GM21515 (cell line): ENCODE results near the gene NCEH1.
"Not testable (repeated sequence)": the region's sequence is repeated elsewhere in the genome, so short reads cannot be mapped to it uniquely, and the experiment has no call there.

Source experiments
- ATAC-seq: cut with Tn5 transposase; IDR thresholded peaks from one replicate; pipeline ENCODE4 v1.9.1; 2021; ENCODE audit not compliant: unreplicated experiment

Gene NCEH1

GRCh38 chr3:172676196-172676922 lies 34.5 kb downstream of the NCEH1 start:
- ATAC-seq = no peak

- no peak for ATAC-seq
Measured at GRCh38 chr3:172675441-172676193, 35.2 kb downstream of the NCEH1 start.

GRCh38 chr3:172673210-172673679 lies 37.6 kb downstream of the NCEH1 start:
- peak; percentile 87 for ATAC-seq

DNA sequence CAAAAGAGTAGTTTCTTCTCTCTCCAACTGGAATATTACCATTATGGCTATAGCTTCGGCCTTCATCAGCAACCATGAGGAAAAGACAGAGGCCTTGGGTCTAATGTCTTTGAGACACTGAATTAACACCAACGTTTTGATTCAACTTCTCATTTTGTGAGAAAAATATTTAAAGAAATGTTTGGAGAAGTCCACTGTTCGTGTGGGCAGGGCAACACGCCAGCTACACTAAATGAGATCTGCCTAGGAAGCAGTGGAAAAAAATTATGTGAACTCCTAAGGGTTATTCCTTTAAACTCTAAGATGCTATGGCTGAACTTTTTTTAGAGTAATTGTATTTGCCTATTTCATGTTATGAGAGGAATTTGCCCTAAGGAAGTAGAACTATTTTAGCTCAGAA lies 41.8 kb downstream of the NCEH1 start:
- ATAC-seq = no peak

- peak; percentile 94 for ATAC-seq
Measured at GRCh38 chr3:172666873-172667694, 43.8 kb downstream of the NCEH1 start.

GRCh38 chr3:172666181-172666872 lies 44.5 kb downstream of the NCEH1 start:
- peak; percentile 29 for ATAC-seq

DNA sequence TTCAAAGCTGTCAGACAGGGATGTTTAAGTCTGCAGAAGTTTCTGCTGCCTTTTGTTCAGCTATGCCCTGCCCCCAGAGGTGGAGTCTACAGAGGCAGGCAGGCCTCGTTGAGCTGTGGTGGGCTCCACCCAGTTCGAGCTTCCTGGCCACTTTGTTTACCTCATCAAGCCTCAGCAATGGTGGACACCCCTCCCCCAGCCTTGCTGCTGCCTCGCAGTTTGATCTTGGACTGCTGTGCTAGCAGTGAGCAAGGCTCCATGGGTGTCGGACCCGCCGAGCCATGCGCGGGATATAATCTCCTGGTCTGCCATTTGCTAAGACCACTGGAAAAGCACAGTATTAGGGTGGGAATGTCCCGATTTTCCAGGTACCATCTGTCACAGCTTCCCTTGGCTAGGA lies 45.4 kb downstream of the NCEH1 start:
- ATAC-seq = not testable (repeated sequence)

DNA sequence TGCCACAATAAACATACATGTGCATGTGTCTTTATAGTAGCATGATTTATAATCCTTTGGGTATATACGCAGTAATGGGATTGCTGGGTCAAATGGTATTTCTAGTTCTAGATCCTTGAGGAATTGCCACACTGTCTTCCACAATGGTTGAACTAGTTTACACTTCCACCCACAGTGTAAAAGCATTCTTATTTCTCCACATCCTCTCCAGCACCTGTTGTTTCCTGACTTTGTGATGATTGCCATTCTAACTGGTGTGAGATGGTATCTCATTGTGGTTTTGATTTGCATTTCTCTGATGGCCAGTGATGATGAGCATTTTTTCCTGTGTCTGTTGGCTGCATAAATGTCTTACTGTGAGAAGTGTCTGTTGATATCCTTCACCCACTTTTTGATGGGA lies 50.4 kb downstream of the NCEH1 start:
- ATAC-seq = not testable (repeated sequence)

GRCh38 chr3:172659246-172660002 lies 51.4 kb downstream of the NCEH1 start:
- no peak for ATAC-seq

DNA sequence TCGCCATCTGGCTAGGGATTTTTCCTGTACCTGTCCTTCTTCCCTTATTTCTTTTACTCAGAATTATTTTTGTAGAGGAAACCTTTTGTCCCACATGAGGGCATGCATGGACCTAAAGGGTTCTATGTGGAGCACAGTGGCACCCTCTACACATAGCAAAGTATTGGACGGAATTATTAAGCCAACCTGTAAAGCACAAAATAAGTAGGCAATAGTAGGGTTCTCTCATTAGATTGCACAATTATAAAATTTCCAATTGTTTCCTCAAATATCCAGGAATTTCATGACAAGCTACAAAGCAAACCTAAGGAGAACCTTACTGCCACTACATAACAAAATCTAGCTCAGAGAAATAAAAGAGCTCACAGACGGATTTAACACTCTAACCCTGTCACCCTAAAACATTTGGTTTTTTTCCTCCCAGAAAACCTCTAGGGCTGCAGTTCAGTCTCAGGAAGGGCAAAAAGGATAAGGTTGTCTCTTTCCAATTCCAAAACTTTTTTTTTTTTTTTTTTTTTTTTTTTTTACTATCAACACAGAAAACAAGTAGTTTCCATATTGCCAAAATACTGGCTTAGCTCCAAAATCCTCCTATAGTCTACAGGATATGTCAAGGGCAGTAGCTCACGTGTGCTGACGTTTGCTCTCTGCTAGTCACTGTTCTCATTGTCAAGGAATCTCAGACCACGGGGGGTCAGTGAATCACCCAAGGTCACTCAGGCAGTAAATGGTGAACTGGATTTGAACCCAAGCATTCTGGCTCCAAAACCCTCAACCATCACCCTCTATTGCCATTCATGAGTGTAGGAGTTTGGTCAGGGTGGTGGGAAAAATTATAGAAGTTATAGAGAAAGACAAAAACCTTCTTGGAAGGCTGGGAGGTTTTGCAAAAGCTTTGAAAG lies 52.3 kb downstream of the NCEH1 start:
- ATAC-seq = no peak

GRCh38 chr3:172656602-172657001 lies 54.3 kb downstream of the NCEH1 start:
- no peak for ATAC-seq

- no peak for ATAC-seq
Measured at GRCh38 chr3:172655388-172655787, 55.5 kb downstream of the NCEH1 start.

DNA sequence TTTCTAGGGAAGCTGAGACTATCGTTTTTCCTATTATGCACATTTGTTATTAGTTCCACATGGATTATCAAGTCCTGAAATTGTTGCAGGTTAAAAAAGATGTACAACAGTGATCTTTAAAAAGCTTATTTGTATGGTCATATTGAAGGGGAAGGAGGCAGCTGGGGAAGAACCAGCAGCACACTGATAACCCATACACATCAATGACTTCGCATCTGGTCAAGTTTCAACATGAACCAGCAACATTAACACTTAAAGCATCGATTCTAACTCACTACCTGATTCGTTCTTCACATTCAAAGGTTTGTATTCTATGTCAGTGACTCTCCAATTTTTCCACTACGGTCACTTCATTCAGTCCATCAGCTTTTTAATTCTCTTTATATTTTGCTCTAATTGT lies 56.4 kb downstream of the NCEH1 start:
- no peak for ATAC-seq

GRCh38 chr3:172653004-172653572 lies 57.8 kb downstream of the NCEH1 start:
- no peak for ATAC-seq

DNA sequence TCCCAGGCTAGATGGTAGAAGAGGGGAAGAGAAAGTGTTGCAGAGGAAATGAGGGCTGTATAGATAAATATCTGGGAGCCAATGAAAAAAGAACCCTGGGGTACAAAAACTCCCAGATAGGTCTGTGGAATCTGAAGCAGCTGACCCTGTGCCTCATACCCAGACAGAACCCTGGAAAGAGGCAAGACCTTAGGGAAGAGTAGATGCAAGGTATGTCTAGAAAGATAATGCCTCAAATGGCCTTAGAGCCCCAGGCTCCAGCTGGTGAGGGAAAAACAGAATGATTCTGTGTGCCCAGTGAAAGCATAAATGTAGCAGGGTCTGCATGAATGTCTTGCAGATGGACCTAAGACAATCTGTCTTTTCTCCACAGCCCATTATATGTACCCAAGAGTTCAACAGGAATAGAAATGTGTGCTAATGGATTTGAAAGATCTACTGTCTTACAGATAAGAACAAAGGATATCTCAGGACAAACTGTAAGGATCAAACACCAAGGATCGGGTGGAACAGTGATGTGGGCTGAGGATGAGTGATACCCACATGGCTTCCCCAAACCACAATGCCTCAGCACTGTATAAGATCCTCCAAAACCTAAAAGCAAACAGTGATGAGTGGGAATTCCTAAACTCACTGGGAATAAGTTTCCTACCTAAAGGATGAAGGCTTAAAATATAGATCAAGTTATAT lies 58.8 kb downstream of the NCEH1 start:
- no peak for ATAC-seq

GRCh38 chr3:172649987-172650386 lies 60.9 kb downstream of the NCEH1 start:
- no peak for ATAC-seq

GRCh38 chr3:172648747-172649146 lies 62.1 kb downstream of the NCEH1 start:
- ATAC-seq = no peak

- ATAC-seq = no peak
Measured at GRCh38 chr3:172647823-172648222, 63.0 kb downstream of the NCEH1 start.
